HG03558 (cell line): ENCODE data around the gene ZBTB7C.
"Not testable (repeated sequence)": the region's sequence is repeated elsewhere in the genome, so short reads cannot be mapped to it uniquely, and the experiment has no call there.

Experiments used
- ATAC-seq: cut with Tn5 transposase; IDR thresholded peaks from one replicate; pipeline ENCODE4 v1.9.1; 2021; ENCODE audit warnings: moderate number of reproducible peaks; ENCODE audit not compliant: unreplicated experiment; ENCODE audit errors: extremely low read depth

ZBTB7C gene

GRCh38 chr18:48308755-48309575, 100.2 kb downstream of the ZBTB7C start:
- ATAC-seq, result no peak

- ATAC-seq, result no peak
These were observed 101.1 kb downstream of the ZBTB7C start for GRCh38 chr18:48308027-48308635.

GRCh38 chr18:48306838-48307237, 102.3 kb downstream of the ZBTB7C start:
- no peak for ATAC-seq

- ATAC-seq, result no peak
These were observed 104.1 kb downstream of the ZBTB7C start for GRCh38 chr18:48304906-48305693.

GRCh38 chr18:48303883-48304282, 105.3 kb downstream of the ZBTB7C start:
- ATAC-seq, result no peak

GRCh38 chr18:48302736-48303135, 106.4 kb downstream of the ZBTB7C start:
- ATAC-seq, result no peak

- no peak for ATAC-seq
These were observed 108.7 kb downstream of the ZBTB7C start for GRCh38 chr18:48300463-48300961.

GRCh38 chr18:48297139-48297538, 112.0 kb downstream of the ZBTB7C start:
- no peak for ATAC-seq

- ATAC-seq, result no peak
These were observed 112.6 kb downstream of the ZBTB7C start for GRCh38 chr18:48296581-48296980.

- ATAC-seq, result no peak
These were observed 113.4 kb downstream of the ZBTB7C start for GRCh38 chr18:48295586-48296311.

- no peak for ATAC-seq
These were observed 114.1 kb downstream of the ZBTB7C start for GRCh38 chr18:48294899-48295585.

GRCh38 chr18:48293954-48294898, 115.0 kb downstream of the ZBTB7C start:
- ATAC-seq, result no peak

GRCh38 chr18:48292782-48293424, 116.3 kb downstream of the ZBTB7C start:
- no peak for ATAC-seq

- no peak for ATAC-seq
These were observed 117.0 kb downstream of the ZBTB7C start for GRCh38 chr18:48292229-48292628.

- ATAC-seq, result no peak
These were observed 118.8 kb downstream of the ZBTB7C start for GRCh38 chr18:48290162-48290926.

- no peak for ATAC-seq
These were observed 124.4 kb downstream of the ZBTB7C start for GRCh38 chr18:48284743-48285142.

- ATAC-seq, result not testable (repeated sequence)
These were observed 125.2 kb downstream of the ZBTB7C start for GRCh38 chr18:48284011-48284410.
